HepG2 (cell line): ENCODE measurements around the gene SRCIN1. TPM values are rescaled to one million over a fixed set of nuclear protein-coding genes. Genes with fewer than 3 reads are reported as not detected.

Experiments used
- AHDC1 ChIP-seq: sonication (generic); formaldehyde crosslinking; IDR thresholded peaks from 2 replicates; pipeline ENCODE4 v1.5.1; 2020; ENCODE audit warnings: mild to moderate bottlenecking, missing genetic modification reagents, borderline replicate concordance
- ATAD3A ChIP-seq: sonication (generic); formaldehyde crosslinking; IDR thresholded peaks from 2 replicates; pipeline ENCODE4 v1.4.0; 2020; ENCODE audit warnings: missing genetic modification reagents
- ETS1 ChIP-seq: sonication (generic); formaldehyde crosslinking; IDR thresholded peaks from 2 replicates; pipeline ENCODE4 v1.4.0; 2020; ENCODE audit warnings: missing genetic modification reagents
- FOXM1 ChIP-seq: sonication (generic); formaldehyde crosslinking; IDR thresholded peaks from 2 replicates; pipeline ENCODE4 v1.5.0; 2020; ENCODE audit warnings: missing genetic modification reagents
- GLI4 ChIP-seq: sonication (generic); formaldehyde crosslinking; IDR thresholded peaks from 2 replicates; pipeline ENCODE4 v1.5.1; 2020; ENCODE audit warnings: missing genetic modification reagents, mild to moderate bottlenecking, moderate library complexity, borderline replicate concordance
- KDM5B ChIP-seq: sonication (generic); formaldehyde crosslinking; IDR thresholded peaks from 2 replicates; pipeline ENCODE4 v1.4.0; 2020; ENCODE audit warnings: missing genetic modification reagents, mild to moderate bottlenecking, borderline replicate concordance
- MEIS2 ChIP-seq: sonication (generic); formaldehyde crosslinking; IDR thresholded peaks from 2 replicates; pipeline ENCODE4 v1.9.0; 2021; ENCODE audit warnings: mild to moderate bottlenecking, missing genetic modification reagents
- NBN ChIP-seq: fragments of 450-650 bp; conservative IDR thresholded peaks from 2 replicates; pipeline ENCODE4 v1.6.1; 2017
- PATZ1 ChIP-seq: sonication (generic); formaldehyde crosslinking; IDR thresholded peaks from 2 replicates; pipeline ENCODE4 v1.4.0; 2020; ENCODE audit warnings: missing genetic modification reagents
- RBFOX2 ChIP-seq: fragments of 200-400 bp; formaldehyde crosslinking; IDR thresholded peaks from 2 replicates; pipeline ENCODE4 v1.6.1; 2017; ENCODE audit warnings: low read depth, mild to moderate bottlenecking, low read length
- REL ChIP-seq: sonication (generic); formaldehyde crosslinking; conservative IDR thresholded peaks from 2 replicates; pipeline ENCODE4 v1.8.0; 2022; ENCODE audit warnings: mild to moderate bottlenecking, missing genetic modification reagents, moderate library complexity
- TRIM22 ChIP-seq: fragments of 450-650 bp; IDR thresholded peaks from 2 replicates; pipeline ENCODE4 v1.6.1; 2017
- ZFP41 ChIP-seq: sonication (generic); formaldehyde crosslinking; IDR thresholded peaks from 2 replicates; pipeline ENCODE4 v1.4.0; 2020; ENCODE audit warnings: mild to moderate bottlenecking, missing genetic modification reagents, borderline replicate concordance
- ZNF263 ChIP-seq: sonication (generic); formaldehyde crosslinking; IDR thresholded peaks from 2 replicates; pipeline ENCODE4 v1.4.0; 2020; ENCODE audit warnings: missing genetic modification reagents
- ZNF33B ChIP-seq: sonication (generic); formaldehyde crosslinking; IDR thresholded peaks from 2 replicates; pipeline ENCODE4 v1.5.1; 2020; ENCODE audit warnings: mild to moderate bottlenecking, missing genetic modification reagents
- ZNF446 ChIP-seq: sonication (generic); formaldehyde crosslinking; IDR thresholded peaks from 2 replicates; pipeline ENCODE4 v1.5.0; 2020; ENCODE audit warnings: mild to moderate bottlenecking, missing genetic modification reagents
- ZNF784 ChIP-seq: sonication (generic); formaldehyde crosslinking; IDR thresholded peaks from 2 replicates; pipeline ENCODE4 v1.5.1; 2020; ENCODE audit warnings: missing genetic modification reagents, mild to moderate bottlenecking, borderline replicate concordance
- ZNF841 ChIP-seq: sonication (generic); formaldehyde crosslinking; IDR thresholded peaks from 2 replicates; pipeline ENCODE4 v1.8.1; 2023; ENCODE audit warnings: missing genetic modification reagents, borderline replicate concordance
- polyA plus RNA-seq, 8 experiments: library from polyadenylated mRNA; depleted of rRNA in 3 of 8; stranded (reverse) in 7 of 8; unstranded in 1 of 8; fragments of >200 nt; fragmentation: Illumina TruSeq in 4 of 8; extraction: Trizol in 4 of 8; gene quantifications; 2 replicates each; pipeline versions ENCODE4 v1.2.1 to v1.2.3, GENCODE V29; 2011 to 2016; ENCODE audit warnings: low read depth in 4 of 8, missing spikeins in 1 of 8, mixed read lengths in 1 of 8; ENCODE audit not compliant: insufficient read depth in 1 of 8
- total RNA-seq, 5 experiments: library from RNA; depleted of rRNA; stranded (reverse); fragments of >200 nt; fragmentation: Illumina TruSeq; extraction: Trizol; gene quantifications; 2 replicates each; pipeline ENCODE4 v1.2.3, GENCODE V29; 2016; ENCODE audit warnings: low read depth in 1 of 5

Gene SRCIN1
- total and polyA plus RNA-seq, 2 of the 13 experiments (the other 11 are each of a cell fraction or from before 2014, with no cell fraction given), result 1.2 to 9.6 TPM

GRCh38 chr17:38509772-38510420 is 95.9 kb downstream of the SRCIN1 start (continued):
- 0 out of 2 replicates have a peak, but pooled peaks have one; percentile 25 for TF ChIP-seq REL (CRISPR knock-in tag)
- TF ChIP-seq TRIM22, result no peak
- 0 out of 2 replicates have a peak, but pooled peaks have one; percentile 65 for TF ChIP-seq GLI4
- TF ChIP-seq AHDC1 (CRISPR knock-in tag), result no peak
- TF ChIP-seq ZNF784, result peak; percentile 71; the same call in 1 of the 2 replicates
- TF ChIP-seq MEIS2 (CRISPR knock-in tag), result no peak; the same call in 1 of the 2 replicates
- no peak for TF ChIP-seq PATZ1 (CRISPR knock-in tag)
- TF ChIP-seq ATAD3A, result no peak
- 0 out of 2 replicates have a peak, but pooled peaks have one; percentile 44 for TF ChIP-seq RBFOX2
- TF ChIP-seq ETS1 (CRISPR knock-in tag), result 0 out of 2 replicates have a peak, but pooled peaks have one; percentile 18
- TF ChIP-seq NBN, result no peak
- TF ChIP-seq ZNF263 (CRISPR knock-in tag), result peak; percentile 40; the same call in 1 of the 2 replicates
- no peak for TF ChIP-seq ZNF33B (CRISPR knock-in tag)
- no peak for TF ChIP-seq FOXM1
- TF ChIP-seq ZNF841 (CRISPR knock-in tag), result peak; percentile 65; the same call in 1 of the 2 replicates
- 0 out of 2 replicates have a peak, but pooled peaks have one; percentile 10 for TF ChIP-seq ZFP41
- 0 out of 2 replicates have a peak, but pooled peaks have one; percentile 41 for TF ChIP-seq ZNF446
- peak; percentile 41; the same call in 1 of the 2 replicates for TF ChIP-seq KDM5B
